Kidney glomerular epithelial cell (primary cell): ENCODE results near the gene RANGRF.
"Not testable (repeated sequence)": the region's sequence is repeated elsewhere in the genome, so short reads cannot be mapped to it uniquely, and the experiment has no call there.

Experiments used
- DNase-seq: peaks from one replicate; lab custom pipeline; 2025; lab: John Stamatoyannopoulos, UW

RANGRF gene, protein sequence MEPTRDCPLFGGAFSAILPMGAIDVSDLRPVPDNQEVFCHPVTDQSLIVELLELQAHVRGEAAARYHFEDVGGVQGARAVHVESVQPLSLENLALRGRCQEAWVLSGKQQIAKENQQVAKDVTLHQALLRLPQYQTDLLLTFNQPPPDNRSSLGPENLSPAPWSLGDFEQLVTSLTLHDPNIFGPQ

DNA sequence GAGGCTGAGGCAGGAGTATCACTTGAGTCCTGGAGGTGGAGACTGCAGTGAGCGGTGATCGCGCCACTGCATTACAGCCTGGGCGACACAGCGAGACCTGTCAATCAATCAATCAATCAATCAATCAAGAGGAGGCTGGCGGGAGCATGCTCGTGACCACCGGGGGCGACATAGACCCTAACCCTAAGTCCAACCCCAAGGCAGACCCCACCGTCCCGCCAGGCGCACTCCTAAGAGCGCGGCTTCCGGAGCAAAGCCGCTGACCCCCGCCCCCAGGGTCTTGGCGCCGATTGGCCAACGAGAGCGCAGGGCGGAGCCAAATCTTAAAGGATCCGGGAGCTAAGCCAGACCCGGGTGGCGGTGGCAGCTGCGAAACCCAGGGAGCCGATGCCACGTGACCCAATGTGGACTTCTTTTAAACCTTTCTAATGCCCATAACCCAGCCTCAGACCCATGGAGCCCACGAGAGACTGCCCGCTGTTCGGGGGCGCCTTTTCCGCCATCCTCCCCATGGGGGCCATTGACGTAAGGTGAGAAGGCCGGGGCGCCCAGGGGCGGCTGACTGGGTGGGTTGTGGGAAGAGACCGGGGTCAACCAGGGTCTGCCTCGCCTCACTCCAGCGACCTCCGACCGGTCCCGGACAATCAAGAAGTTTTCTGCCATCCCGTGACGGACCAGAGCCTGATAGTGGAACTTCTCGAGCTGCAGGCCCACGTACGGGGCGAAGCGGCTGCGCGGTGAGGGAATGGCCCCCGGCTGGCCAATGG is at the start of gene RANGRF:
Gene RANGRF (plus strand): TSS at position 335 of the 767 bp plus-strand sequence. CDS start 119 bp downstream, at position 454.
- peak; percentile 61 for DNase-seq

DNA sequence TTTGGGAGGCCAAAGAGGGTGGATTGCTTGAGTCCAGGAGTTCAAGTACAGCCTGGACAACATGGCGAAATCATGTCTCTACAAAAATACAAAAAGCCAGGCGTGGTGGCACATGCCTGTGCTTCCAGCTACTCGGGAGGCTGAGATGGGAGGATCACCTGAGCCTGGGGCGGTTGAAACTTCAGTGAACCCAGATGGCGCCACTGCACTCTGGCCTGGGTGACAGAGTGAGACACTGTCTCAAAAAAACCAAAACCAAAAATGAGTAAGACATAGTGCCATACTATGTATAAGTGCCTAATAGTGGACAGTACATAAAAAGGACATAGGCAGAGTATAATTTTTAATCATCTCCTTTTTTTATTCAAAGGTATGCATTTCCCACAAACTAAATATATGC is 44.6 kb upstream of the RANGRF start:
- DNase-seq, result no peak

DNA sequence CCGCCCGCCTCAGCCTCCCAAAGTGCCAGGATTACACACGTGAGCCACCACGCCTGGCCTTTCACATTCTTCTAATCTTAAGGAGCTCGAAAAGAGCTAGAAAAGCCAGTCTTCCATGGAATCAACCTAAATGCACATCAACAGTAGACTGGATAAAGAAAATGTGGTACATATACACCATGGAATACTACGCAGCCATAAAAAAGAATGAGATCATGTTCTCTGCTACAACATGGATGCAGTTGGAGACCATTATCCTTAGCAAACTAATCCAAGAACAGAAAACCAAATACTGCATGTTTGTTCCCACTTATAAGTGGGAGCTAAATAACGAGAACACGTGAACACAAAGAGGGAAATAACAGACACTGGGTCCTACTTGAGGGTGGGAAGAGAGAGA is 43.7 kb upstream of the RANGRF start:
- no peak for DNase-seq

DNA sequence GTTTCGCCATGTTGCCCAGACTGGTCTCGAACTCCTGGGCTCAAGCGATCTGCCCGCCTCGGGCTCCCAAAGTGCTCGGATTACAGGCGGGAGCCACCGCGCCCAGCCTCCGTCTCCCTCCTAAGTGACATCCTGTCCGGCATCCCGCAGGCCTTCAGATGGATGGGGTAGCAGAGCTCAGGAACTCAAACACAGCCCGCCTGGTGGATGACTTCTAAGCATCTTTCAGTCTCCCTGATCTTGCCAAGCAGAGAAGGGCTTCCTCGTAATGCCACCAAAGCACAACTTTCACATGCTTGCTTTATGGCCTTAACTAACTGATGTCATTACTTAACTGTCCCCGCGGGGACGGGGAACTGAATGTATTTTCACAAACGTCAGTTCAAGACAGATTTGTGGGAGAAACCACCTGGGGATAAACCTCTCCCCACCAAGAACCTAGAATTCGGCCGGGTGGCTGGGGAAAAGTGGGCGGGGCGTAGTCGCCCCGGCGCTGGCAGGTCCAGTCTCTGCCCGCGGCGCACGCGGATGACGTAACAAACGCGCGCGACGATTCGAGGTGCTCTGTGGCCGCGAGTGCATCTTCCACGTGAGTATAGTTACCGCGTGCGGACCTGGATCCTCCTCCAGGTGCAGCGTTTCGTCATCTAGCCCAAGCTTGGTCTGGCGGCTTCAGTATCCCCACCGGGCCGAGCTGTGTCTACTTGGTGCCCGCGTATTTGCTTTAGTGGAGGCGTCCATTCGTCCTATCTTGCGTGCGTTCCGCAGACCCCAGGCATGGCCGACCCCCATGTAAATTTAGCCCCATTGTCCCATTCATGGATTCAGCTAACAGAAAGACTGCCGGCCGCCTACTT is 39.5 kb upstream of the RANGRF start, which contains the start of gene PFAS:
Gene PFAS (plus strand): TSS at position 539 of the 857 bp plus-strand sequence. CDS start 4,649 bp downstream, outside the sequence.
- peak; percentile 86 for DNase-seq

DNA sequence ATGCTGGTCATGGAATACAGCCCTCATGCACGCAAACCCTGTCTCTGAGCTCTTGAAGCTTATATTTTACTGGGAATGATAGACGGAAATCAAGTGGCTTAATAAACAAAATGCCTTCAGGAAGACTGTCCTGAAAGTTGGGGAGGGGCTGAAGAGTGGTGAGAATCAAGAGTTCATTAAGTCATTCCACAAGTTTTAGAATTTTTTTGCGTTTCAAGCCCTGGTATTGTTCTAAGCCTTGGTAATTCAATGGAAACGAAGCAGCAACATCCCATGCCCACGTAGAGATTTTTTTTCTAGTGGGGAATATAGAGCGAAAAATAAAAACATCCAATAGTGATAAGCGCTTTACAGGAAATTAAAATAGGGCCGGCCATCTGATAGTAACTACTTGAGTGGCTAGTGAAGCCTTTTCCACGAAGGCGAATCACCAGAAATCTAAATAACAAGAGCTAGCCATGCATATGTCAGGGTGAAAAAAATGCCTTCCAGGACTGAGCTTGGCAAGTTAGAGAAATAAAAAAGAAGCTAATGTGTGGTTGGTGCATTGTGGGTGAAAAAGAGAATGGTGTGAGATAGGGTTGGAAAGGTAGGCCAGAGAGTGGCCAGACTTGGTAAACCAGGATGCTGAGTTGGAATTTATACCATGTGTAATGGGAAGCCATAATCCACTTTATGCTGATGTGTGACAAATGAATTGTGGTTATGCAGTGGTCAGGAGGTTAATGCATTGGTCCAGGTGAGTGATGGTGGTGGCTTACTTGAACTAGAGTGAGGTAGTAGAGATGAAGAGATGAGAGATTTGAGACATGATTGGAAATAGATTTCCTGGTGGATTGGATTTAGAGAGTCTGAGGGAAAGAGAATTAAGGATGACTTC is 38.6 kb upstream of the RANGRF start:
- no peak for DNase-seq

DNA sequence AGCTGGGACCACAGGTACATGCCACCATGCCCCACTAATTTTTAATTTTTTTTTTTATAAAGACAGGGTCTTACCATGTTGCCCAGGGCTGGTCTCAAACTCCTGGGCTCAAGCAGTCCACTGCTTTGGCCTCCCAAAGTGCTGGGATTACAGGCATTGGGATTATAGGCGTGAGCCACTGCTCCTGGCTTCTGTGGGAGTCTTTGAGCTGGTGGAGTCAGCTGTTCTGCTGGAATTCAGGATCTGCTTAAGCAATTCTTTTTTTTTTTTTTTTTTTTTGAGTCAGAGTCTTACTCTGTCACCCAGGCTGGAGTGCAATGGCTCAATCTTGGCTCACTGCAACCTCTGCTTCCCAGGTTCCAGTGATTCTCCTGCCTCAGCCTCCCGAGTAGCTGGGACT is 37.1 kb upstream of the RANGRF start:
- not testable (repeated sequence) for DNase-seq

DNA sequence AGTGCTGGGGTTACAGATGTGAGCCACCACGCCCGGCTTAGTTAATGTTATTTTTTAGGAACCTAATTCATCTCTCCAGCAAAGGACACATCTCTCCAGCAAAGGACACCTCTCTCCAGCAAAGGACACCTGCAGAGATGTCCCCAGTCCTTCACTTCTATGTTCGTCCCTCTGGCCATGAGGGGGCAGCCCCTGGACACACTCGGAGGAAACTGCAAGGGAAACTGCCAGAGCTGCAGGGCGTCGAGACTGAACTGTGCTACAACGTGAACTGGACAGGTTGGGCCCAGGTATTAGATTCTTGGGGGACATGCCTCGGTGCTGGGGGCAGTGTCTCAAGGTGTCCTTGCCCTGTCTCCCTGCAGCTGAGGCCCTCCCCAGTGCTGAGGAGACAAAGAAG is 34.7 kb upstream of the RANGRF start:
- no peak for DNase-seq

DNA sequence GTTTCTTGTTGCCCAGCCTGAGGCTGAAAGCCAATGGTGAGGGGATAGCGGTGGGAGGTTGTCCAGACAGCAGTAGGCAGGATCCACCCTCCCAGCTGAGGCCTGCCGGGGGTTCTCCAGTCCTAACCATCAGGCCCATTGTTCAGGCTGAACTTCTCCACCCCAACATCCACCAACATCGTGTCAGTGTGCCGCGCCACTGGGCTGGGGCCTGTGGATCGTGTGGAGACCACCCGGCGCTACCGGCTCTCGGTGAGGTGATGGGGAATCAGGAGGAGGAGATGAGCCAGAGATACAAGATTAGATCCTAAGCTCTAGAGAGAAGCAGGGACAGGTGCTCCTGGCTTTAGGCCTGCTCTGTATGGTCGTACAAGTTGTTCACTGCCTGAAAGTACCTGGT is 33.6 kb upstream of the RANGRF start:
- DNase-seq, result no peak

DNA sequence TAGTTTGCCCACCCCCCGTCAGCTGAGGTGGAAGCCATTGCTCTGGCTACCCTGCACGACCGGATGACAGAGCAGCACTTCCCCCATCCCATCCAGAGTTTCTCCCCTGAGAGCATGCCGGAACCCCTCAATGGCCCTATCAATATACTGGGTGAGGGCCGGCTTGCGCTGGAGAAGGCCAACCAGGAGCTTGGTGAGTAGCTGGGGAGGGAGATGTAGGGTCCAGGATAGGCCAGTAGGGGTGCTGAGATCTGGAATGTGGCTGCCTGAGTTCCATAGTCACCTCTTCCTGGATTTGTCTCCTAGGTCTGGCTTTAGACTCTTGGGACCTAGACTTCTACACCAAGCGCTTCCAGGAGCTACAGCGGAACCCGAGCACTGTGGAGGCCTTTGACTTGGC is 33.0 kb upstream of the RANGRF start:
- DNase-seq, result no peak

DNA sequence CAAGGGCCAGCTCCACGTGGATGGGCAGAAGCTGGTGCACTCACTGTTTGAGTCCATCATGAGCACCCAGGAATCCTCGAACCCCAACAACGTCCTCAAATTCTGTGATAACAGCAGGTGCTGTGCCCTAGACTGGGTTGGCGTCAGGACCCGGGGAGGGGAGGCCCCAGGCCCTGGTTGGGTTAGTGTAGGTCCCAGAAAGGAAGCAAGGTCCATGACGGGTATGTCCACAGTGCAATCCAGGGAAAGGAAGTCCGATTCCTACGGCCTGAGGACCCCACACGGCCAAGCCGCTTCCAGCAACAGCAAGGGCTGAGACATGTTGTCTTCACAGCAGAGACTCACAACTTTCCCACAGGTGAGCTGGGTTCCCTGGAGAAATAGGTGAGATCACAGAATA is 32.2 kb upstream of the RANGRF start:
- DNase-seq, result no peak

DNA sequence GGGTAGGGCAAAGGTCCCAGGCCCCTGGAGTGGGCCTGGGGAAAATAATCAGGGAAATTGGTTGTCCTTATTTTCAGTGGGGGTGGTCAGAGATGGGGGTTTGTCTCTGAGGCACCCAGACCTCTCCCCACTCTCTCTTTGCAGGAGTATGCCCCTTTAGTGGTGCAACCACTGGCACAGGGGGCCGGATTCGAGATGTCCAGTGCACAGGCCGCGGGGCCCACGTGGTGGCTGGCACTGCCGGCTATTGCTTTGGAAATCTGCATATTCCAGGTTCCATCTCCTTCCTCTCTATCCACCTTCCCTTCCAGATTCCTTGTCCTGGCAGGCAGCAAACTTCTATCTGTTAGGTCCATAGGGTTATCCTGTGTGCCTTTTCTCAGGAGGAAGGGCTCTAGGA is 31.8 kb upstream of the RANGRF start:
- no peak for DNase-seq

DNA sequence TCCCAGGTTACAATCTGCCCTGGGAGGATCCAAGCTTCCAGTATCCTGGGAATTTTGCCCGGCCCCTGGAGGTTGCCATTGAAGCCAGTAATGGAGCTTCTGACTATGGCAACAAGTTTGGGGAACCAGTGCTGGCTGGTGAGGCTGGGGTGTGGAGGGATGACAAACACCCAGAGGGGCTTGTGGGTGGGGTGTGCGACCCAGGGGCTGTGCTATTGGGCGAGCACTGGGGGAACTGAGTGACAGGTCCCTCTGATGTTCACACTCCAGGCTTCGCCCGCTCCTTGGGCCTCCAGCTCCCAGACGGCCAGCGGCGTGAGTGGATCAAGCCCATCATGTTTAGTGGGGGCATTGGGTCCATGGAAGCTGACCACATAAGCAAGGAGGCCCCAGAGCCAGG is 30.7 kb upstream of the RANGRF start:
- no peak for DNase-seq

DNA sequence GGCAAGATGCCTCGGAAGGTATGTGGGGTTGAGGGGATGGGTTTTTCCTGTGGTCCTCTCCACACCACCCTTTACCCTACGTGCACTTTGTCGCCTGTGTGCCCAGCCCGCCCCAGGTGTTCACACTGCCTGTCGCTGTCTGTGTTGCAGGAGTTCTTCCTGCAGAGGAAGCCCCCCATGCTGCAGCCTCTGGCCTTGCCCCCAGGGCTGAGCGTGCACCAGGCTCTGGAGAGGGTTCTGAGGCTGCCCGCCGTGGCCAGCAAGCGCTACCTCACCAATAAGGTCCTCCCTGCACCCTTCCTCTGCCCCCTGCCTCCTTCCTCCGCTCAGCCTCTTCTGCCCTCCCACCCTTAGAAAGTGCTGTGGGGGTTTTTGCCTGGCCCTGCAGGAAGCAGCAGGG is 24.1 kb upstream of the RANGRF start:
- DNase-seq, result no peak

DNA sequence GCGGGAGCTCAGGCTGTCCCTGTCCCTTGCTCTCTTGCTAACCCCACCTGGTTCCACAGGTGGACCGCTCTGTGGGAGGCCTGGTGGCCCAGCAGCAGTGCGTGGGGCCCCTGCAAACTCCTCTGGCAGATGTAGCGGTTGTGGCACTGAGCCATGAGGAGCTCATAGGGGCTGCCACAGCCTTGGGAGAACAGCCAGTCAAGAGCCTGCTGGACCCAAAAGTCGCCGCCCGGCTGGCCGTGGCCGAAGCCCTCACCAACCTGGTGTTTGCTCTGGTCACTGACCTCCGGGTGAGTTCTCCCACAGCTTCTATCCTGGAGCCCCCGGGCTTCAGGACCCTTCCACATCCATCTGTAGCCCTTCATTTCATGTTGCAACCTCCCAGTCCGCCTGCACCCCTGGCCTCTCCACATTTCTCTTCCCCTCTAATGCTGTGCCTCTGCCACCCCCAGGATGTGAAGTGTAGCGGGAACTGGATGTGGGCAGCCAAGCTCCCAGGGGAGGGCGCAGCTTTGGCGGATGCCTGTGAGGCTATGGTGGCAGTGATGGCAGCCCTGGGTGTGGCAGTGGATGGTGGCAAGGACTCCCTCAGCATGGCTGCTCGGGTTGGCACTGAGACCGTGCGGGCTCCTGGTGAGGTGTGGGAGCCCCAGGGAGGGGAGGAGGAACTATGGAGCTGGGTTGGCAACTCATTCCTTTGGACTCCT is 23.5 kb upstream of the RANGRF start:
- no peak for DNase-seq

DNA sequence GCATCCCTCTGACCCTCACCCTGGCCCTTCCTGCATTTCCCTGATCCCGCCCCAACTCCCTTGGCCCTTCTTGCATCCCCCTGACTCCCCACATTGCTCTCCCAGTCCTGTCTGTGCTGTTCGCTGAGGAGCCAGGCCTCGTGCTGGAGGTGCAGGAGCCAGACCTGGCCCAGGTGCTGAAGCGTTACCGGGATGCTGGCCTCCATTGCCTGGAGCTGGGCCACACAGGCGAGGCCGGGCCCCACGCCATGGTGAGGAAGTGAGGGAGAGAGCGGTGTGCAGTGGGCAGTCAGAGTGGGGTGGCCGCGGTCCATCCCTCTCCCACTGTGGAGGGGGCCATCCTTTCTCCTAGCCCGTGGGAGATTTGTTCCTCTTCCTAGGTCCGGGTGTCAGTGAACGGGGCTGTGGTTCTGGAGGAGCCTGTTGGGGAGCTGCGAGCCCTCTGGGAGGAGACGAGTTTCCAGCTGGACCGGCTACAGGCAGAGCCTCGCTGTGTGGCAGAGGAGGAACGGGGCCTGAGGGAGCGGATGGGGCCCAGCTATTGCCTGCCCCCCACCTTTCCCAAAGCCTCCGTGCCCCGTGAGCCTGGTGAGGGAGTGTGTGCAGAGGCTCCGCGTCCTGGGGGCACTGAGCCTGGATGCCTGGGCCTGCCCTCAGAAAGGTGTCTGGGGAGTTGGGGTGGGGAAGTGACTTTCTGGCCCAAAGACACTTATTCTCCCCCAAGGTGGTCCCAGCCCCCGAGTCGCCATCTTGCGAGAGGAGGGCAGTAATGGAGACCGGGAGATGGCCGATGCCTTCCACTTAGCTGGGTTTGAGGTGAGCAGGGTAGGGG is 21.6 kb upstream of the RANGRF start:
- DNase-seq, result no peak

DNA sequence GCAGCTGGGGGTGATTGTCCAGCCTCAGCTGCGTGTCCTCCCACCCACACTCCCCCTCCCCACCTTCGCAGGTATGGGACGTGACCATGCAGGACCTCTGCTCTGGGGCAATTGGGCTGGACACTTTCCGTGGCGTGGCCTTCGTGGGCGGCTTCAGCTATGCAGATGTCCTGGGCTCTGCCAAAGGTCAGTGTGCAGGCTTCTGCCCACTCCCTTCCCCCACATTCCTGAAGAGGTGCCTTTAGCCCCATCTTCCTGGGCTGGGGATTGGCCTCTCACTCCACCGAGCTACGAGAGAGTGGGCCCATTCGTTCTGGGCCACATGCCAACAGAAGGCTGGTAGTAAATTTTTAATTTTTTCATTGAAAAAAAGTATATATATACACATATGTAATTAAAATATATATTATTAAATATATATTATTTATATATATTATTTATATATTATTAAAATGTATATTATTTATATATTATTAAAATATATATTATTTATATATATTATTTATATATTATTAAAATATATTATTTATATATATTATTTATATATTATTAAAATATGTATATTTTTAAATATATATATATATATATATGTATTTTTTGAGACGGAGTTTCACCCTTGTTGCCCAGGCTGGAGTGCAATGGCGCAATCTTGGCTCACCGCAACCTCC is 20.9 kb upstream of the RANGRF start:
- DNase-seq, result no peak

DNA sequence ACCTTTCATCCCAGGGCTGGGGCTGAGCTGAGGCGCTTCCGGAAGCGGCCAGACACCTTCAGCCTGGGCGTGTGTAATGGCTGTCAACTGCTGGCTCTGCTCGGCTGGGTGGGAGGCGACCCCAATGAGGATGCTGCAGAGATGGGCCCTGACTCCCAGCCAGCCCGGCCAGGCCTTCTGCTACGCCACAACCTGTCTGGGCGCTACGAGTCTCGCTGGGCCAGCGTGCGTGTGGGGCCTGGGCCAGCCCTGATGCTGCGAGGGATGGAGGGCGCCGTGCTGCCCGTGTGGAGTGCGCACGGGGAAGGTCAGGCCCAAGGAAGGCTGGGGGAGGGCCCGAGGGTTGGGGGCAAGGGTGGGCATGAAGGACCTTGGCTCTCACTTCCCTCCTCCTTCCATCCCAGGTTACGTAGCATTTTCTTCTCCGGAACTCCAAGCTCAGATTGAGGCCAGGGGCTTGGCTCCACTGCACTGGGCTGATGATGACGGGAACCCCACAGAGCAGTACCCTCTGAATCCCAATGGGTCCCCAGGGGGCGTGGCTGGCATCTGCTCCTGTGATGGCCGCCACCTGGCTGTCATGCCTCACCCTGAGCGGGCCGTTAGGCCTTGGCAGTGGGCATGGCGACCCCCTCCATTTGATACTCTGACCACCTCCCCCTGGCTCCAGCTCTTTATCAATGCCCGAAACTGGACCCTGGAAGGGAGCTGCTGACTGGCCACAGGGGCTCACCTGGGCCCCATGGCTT is 19.7 kb upstream of the RANGRF start:
- DNase-seq, result no peak

DNA sequence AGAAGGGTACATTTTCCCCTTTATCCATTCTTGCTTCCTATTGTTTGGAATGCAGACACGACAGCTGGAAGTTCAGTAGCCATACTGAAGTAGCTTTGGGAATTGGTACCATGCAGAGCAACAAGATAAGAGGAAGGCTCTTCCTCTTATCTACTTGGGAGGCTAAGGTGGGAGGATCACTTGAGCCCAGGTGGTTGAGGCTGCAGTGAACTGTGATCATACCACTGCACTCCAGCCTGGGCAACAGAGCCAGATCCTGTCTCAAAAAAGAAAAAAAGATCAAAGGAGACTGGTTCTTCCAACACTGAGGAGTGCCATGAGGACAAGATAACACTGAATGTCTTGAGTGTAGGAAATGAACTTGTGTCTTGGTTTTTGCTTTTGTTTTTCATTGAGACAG is 16.0 kb upstream of the RANGRF start:
- DNase-seq, result no peak

DNA sequence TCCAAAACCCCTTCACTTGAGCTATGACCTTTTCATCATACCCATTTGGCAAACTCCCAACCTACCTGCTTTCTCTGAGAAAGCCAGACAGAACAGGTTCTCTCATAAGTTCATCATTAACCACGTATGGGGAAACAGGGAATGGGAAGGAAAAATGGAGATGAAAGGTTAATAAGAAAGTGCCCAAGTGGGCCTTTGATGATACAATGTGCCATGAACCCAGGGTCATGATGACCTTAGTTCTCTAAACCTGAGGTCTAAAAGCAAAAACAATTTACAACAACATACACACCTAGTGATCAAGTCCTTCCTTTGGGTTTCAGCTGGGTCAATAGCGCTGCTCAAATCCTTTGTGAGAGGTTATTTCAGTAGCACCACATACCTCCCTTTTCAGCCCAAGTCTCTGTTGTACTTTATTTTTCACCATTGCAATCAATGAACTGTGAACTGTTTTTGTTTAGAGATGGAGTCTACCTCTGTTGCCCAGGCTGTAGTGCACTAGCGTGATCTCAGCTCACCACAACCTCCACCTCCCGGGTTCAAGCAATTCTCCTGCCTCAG is 14.5 kb upstream of the RANGRF start:
- no peak for DNase-seq
